Measurements from ENCODE around the gene IFT25.

The IFT25 gene

DNA sequence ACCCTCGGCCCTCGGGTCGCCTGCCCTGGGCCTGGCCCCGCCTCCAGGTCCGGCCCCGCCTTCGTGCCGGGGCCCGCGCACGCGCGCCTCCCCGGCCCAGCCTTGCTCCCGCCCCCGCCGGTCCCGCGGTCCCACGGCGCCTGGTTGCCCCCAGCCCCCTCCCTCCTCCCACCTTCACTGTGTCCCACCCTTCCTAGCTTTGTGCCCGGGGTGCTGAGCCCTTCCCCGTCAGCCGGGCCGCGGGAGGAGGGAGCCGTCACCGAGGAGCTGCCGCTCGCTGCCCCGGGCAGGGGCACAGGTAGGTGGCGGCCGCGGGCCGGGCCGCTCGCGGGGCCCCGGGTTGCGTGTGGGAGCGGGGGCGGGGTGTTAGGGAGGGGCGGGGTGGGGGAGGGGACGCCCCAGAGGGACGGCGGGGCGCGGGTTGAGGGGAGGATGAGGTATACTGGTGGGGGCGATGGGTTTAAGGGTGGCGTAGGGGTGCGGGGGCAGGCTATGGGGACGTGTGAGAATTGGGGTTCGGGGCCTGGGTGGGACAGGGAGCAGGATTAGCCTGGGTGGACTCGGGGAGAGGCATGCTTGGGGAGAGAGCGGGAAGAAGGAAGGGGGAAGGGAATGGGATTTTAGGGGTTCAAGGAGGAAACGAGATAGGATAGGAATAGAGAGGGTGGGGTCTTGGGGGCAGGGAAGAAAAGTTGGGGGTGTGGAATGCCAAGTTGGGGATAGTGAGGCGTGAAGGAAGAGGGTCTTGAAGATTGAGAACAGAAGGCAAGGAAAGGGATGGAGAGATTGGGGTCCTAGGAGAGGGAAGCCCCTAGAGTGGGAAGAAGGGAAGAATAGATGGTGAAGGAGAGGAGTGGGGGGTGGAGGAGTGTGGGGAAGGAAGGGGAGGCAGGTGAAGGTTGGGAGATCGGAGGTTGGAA lies 1.0 kb upstream of the IFT25 start, which contains the start of gene LRRC42:
Gene LRRC42, plus strand, starts transcription at position 99 of the 920 bp plus-strand sequence. CDS start 5,650 bp downstream, outside the sequence.
- no peaks in the 10 kb centered on the region for H3K9me3 ChIP-seq
- H3K4me1 ChIP-seq, result peaks cover 53% of the 10 kb centered on the region
- H3K36me3 ChIP-seq, result peaks cover 16% of the 10 kb centered on the region; the same call in 1 of the 2 replicates
- peak within 1 kb of the TSS; percentile 95 for H3K4me2 ChIP-seq
- H3K27ac ChIP-seq, result peak within 1 kb of the TSS; percentile 76
- H4K20me1 ChIP-seq, result peaks cover 35% of the 10 kb centered on the region
- H3K4me3 ChIP-seq, result peak within 1 kb of the TSS; percentile 83
- H3K9ac ChIP-seq, result peak within 1 kb of the TSS; percentile 81
- no peaks in the 10 kb centered on the region for H3K27me3 ChIP-seq
- TF ChIP-seq Cebpa-rat (IDR thresholded peaks at IDR 0.05), result no peak

DNA sequence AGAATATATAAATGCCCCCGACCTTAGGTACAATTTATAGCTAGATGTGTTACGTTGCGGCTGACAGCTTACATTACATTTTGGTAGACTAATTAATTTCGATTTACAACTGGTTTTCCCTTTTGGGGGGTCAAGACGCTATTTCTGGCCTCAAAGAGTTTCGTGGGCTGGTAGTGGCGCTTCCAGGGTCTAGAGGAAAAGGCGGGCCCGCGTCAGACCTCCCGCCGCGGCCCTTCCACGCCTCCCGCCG lies 391 bp downstream of the IFT25 start:
- no peaks in the 10 kb centered on the region for H3K9me3 ChIP-seq
- no peak for TF ChIP-seq Cebpa-rat (IDR thresholded peaks at IDR 0.05)
- peaks cover 53% of the 10 kb centered on the region for H3K4me1 ChIP-seq
- peak overlapping the region; percentile 76 for H3K27ac ChIP-seq
- H4K20me1 ChIP-seq, result peaks cover 28% of the 10 kb centered on the region
- peak overlapping the region; percentile 81 for H3K9ac ChIP-seq
- H3K4me3 ChIP-seq, result peak overlapping the region; percentile 83
- no peaks in the 10 kb centered on the region for H3K27me3 ChIP-seq
- H3K4me2 ChIP-seq, result peak overlapping the region; percentile 95
- peaks cover 11% of the 10 kb centered on the region; the same call in 1 of the 2 replicates for H3K36me3 ChIP-seq

DNA sequence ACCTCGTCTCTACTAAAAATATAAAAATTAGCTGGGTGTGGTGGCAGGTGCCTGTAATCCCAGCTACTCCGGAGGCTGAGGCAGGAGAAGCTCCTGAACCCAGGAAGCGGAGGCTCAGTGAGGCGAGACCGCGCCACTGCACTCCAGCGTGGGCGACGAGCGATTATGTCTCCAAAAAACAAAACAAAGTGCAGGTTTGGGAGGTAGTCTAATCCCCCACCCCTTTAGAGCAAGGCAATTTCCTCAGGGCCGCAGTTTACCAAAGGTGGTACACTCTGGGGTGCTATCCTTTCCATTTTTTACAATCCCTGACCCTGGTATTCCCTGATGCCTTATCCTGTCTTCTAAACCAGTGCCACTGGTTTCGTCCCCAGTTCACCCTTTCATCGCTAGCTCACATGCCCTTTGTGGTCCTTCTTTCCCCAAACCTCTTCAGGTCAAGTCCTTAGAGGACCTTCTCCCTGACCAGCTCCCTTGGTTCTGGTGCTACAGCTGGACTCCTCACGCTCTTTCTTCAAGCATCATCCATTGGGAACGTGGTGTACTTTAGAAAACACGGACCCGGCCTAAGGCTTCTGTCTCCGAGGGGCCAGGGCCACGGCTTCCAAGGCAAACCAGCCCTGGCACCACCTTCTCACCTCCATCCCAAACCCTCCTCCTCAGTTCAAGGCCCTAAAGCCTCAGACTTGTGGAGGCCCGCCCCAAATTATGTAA lies 873 bp downstream of the IFT25 start:
- Histone ChIP-seq H3K27ac (peak overlapping the region; percentile 76), H3K36me3 (peaks cover 11% of the 10 kb centered on the region; the same call in 1 of the 2 replicates), H3K9ac (peak overlapping the region; percentile 81)

DNA sequence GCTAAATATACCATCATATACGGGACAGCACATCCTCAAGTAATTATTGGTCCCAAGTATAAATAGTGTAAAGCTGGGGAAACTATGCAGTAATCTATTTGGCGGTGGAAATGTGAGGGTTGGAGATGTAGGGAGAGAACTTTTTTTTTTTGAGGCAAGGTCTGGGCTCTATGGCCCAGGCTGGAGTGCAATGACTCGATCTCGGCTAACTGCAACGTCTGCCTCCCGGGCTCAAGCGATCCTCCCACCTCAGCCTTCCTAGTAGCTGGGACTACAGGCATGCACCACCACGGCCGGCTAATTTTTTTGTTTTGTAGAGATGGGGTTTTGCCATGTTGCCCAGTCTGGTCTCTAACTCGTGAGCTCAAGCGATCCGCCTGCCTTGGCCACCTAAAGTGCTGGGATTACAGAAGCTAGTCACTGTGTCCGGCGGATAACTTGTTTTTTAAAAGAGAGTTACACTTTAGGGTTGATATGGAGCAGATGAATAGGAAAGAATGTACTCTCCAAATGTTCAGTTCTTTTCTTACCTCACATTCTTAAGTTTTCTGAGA lies 1.9 kb downstream of the IFT25 start:
- Histone ChIP-seq H3K27me3 (no peaks in the 10 kb centered on the region), H3K36me3 (peaks cover 15% of the 10 kb centered on the region), H3K4me2 (peak overlapping the region; percentile 95), H3K4me3 (no peak overlapping the region), H3K4me1 (peaks cover 38% of the 10 kb centered on the region), H3K9ac (no peak overlapping the region), H3K27ac (no peak overlapping the region), H4K20me1 (peaks cover 12% of the 10 kb centered on the region), H3K9me3 (no peaks in the 10 kb centered on the region)
- TF ChIP-seq Cebpa-rat (IDR thresholded peaks at IDR 0.05), result no peak

More for the DNA sequence above, 873 bp downstream of the IFT25 start:
- H3K4me3 ChIP-seq, result peak overlapping the region; percentile 83
- H3K9me3 ChIP-seq, result no peaks in the 10 kb centered on the region
- peak overlapping the region; percentile 95 for H3K4me2 ChIP-seq
- H3K4me1 ChIP-seq, result peaks cover 49% of the 10 kb centered on the region
- TF ChIP-seq Cebpa-rat (IDR thresholded peaks at IDR 0.05), result no peak
- H4K20me1 ChIP-seq, result peaks cover 23% of the 10 kb centered on the region
- no peaks in the 10 kb centered on the region for H3K27me3 ChIP-seq

DNA sequence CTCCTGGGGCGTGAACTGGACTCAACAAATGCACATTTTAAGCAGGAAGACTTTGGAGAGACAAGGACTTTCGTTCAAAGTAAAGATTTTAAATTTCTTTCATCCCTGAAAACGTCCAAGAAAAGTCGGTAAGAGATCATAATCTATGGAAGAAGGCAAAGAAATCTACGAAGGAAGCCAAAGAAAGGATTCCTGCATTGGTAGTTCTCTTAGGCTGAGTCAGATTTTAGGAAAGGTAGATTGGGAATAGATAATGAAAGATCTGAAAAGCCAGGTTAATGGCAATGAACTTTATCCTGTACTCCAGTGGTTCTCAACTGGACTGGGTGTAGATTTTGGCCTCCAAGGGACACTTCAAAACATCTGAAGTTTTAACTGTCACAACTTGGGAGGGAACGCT lies 2.4 kb downstream of the IFT25 start:
- H3K27ac ChIP-seq, result no peak overlapping the region
- peaks cover 19% of the 10 kb centered on the region for H3K36me3 ChIP-seq
- H3K4me3 ChIP-seq, result no peak overlapping the region
- 0 out of 2 replicates have a peak overlapping the region, but pooled peaks have one; percentile 95 for H3K4me2 ChIP-seq
- H3K4me1 ChIP-seq, result peaks cover 34% of the 10 kb centered on the region
- no peak overlapping the region for H3K9ac ChIP-seq
- TF ChIP-seq Cebpa-rat (IDR thresholded peaks at IDR 0.05), result no peak
- H4K20me1 ChIP-seq, result peaks cover 8% of the 10 kb centered on the region
- H3K9me3 ChIP-seq, result no peaks in the 10 kb centered on the region
- no peaks in the 10 kb centered on the region for H3K27me3 ChIP-seq

DNA sequence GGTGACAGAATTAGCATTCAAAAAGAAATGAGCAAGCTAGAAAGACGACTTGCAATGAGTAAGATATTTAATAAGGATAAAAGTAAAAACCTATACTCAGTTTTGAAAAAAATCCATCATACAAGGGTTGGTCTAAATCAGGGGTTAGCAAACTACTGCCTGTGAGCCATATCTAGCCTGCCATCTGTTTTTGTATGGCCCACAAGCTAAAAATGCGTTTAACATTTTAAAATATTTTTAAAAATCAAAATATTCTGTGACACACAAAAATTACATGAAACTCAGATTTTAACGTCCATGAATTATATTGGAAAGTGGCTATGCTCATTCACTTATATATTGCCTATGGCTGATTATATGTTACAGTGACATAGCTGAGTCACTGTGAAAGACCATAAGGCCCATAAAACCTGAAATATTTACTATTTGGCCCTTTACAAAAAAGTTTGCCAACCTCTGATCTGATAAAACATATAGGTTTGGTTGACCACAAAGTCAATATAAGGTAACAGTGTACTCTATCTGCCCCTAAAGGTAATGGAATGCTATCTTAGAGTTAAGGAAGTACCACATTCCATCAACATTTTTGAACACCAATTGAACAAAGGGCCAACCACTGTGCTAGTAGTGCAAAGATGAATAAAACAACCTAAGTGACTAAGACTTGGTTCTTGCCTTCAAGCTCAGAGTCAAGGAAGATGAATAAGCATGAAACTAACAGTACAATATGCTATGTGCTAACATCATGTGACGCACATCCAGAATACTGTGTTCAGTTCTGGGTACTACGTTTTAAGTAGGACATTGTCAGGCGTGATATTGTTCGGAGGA lies 3.2 kb downstream of the IFT25 start:
- H3K4me1 ChIP-seq, result peaks cover 26% of the 10 kb centered on the region
- no peak overlapping the region for H3K4me2 ChIP-seq
- H3K9me3 ChIP-seq, result no peaks in the 10 kb centered on the region
- no peak for TF ChIP-seq Cebpa-rat (IDR thresholded peaks at IDR 0.05)
- H3K9ac ChIP-seq, result no peak overlapping the region
- H3K36me3 ChIP-seq, result peaks cover 24% of the 10 kb centered on the region
- no peak overlapping the region for H3K27ac ChIP-seq
- no peak overlapping the region for H3K4me3 ChIP-seq
- H3K27me3 ChIP-seq, result no peaks in the 10 kb centered on the region
- H4K20me1 ChIP-seq, result 0 out of 2 replicates have a peak, but pooled peaks cover under 1% of the 10 kb centered on the region

GRCh38 chr1:53938136-53938830 lies 7.2 kb downstream of the IFT25 start:
- Histone ChIP-seq H3K27me3 (no peaks in the 10 kb centered on the region), H3K27ac (no peak overlapping the region), H3K36me3 (peaks cover 60% of the 10 kb centered on the region), H3K4me2 (no peak overlapping the region), H3K4me1 (peaks cover 1% of the 10 kb centered on the region), H3K9me3 (peaks cover 17% of the 10 kb centered on the region), H4K20me1 (no peaks in the 10 kb centered on the region), H3K4me3 (no peak overlapping the region), H3K9ac (no peak overlapping the region)
- TF ChIP-seq Cebpa-rat (IDR thresholded peaks at IDR 0.05), result no peak

GRCh38 chr1:53936430-53936829 lies 9.1 kb downstream of the IFT25 start:
- Histone ChIP-seq H3K27ac (no peak overlapping the region), H4K20me1 (no peaks in the 10 kb centered on the region), H3K9ac (no peak overlapping the region), H3K4me3 (no peak overlapping the region), H3K4me1 (no peaks in the 10 kb centered on the region), H3K9me3 (peaks cover 32% of the 10 kb centered on the region), H3K36me3 (peaks cover 76% of the 10 kb centered on the region), H3K27me3 (no peaks in the 10 kb centered on the region), H3K4me2 (no peak overlapping the region)
- no peak for TF ChIP-seq Cebpa-rat (IDR thresholded peaks at IDR 0.05)
